Glutamatergic neuron (in vitro differentiated cells): ENCODE measurements around the gene CACNA2D1. TPM values are rescaled to one million over a fixed set of nuclear protein-coding genes. Genes with fewer than 3 reads are reported as not detected.

Source experiments
- DNase-seq: peaks from one replicate; pipeline ENCODE4 v3.0.0; 2022
- H3K27ac Mint-ChIP-seq: one replicate; pipeline ENCODE4 v1.8.0; 2020; ENCODE audit warnings: mild to moderate bottlenecking, mixed read lengths, inconsistent platforms; ENCODE audit not compliant: unreplicated experiment
- H3K27me3 Mint-ChIP-seq: one replicate; pipeline ENCODE4 v1.8.0; 2020; ENCODE audit warnings: mild to moderate bottlenecking, moderate library complexity, mixed read lengths, inconsistent platforms; ENCODE audit not compliant: unreplicated experiment
- H3K36me3 Mint-ChIP-seq: one replicate; pipeline ENCODE4 v1.8.0; 2020; ENCODE audit warnings: mild to moderate bottlenecking, mixed read lengths, inconsistent platforms; ENCODE audit not compliant: unreplicated experiment
- H3K4me1 Mint-ChIP-seq: one replicate; pipeline ENCODE4 v1.8.0; 2020; ENCODE audit warnings: mild to moderate bottlenecking, low read depth, mixed read lengths, inconsistent platforms; ENCODE audit not compliant: unreplicated experiment
- H3K4me3 Mint-ChIP-seq: one replicate; pipeline ENCODE4 v1.8.0; 2020; ENCODE audit warnings: mild to moderate bottlenecking, mixed read lengths, inconsistent platforms; ENCODE audit not compliant: unreplicated experiment
- H3K9me3 Mint-ChIP-seq: one replicate; pipeline ENCODE4 v1.8.0; 2020; ENCODE audit warnings: mild to moderate bottlenecking, moderate library complexity, mixed read lengths, inconsistent platforms; ENCODE audit not compliant: unreplicated experiment
- total RNA-seq: library from RNA; stranded (reverse); fragmentation: NEBNext Ultra II Directional; extraction: Animal tissue kit (Norgen Biotek cat#: 25700); gene quantifications from one replicate; pipeline ENCODE4 v1.2.1, GENCODE V29; 2021; ENCODE audit not compliant: unreplicated experiment
- TF ChIP-seq, protein P1 (sequence below): fragments of 200-600 bp; sonication (generic); IDR thresholded peaks from one replicate; pipeline ENCODE4 v1.5.0; 2021; ENCODE audit not compliant: partially characterized antibody, unreplicated experiment

CACNA2D1 gene
- total RNA-seq, 1 donor from 2014 or later = 258 TPM

DNA sequence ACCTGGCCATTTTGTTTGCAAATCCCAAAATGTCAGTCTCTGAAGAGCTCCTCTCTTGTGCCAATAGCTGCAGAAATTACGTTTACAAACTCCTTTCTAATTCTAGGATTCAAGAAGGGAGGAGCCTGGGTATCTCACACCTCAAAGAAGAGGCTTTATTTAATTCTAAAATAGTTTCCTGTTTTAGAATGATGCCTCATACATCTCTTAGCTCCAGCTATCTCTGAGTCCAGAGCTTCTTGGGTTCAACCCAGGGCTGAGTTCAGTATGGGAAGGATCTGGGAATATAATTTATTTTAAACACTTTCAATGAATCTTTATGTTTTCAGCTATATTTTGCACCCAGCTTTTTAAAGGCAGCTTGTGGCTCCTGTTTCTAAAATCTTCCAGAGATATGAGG is 150.1 kb downstream of the CACNA2D1 start:
- Mint-ChIP-seq H3K4me1 (peaks cover 18% of the 10 kb centered on the region), H3K9me3 (peaks cover 3% of the 10 kb centered on the region), H3K27ac (no peak overlapping the region), H3K4me3 (no peak overlapping the region), H3K27me3 (peaks cover 2% of the 10 kb centered on the region), H3K36me3 (peaks cover 7% of the 10 kb centered on the region)
- DNase-seq = no peak
- TF ChIP-seq, protein P1, sequence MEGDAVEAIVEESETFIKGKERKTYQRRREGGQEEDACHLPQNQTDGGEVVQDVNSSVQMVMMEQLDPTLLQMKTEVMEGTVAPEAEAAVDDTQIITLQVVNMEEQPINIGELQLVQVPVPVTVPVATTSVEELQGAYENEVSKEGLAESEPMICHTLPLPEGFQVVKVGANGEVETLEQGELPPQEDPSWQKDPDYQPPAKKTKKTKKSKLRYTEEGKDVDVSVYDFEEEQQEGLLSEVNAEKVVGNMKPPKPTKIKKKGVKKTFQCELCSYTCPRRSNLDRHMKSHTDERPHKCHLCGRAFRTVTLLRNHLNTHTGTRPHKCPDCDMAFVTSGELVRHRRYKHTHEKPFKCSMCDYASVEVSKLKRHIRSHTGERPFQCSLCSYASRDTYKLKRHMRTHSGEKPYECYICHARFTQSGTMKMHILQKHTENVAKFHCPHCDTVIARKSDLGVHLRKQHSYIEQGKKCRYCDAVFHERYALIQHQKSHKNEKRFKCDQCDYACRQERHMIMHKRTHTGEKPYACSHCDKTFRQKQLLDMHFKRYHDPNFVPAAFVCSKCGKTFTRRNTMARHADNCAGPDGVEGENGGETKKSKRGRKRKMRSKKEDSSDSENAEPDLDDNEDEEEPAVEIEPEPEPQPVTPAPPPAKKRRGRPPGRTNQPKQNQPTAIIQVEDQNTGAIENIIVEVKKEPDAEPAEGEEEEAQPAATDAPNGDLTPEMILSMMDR = no peak

DNA sequence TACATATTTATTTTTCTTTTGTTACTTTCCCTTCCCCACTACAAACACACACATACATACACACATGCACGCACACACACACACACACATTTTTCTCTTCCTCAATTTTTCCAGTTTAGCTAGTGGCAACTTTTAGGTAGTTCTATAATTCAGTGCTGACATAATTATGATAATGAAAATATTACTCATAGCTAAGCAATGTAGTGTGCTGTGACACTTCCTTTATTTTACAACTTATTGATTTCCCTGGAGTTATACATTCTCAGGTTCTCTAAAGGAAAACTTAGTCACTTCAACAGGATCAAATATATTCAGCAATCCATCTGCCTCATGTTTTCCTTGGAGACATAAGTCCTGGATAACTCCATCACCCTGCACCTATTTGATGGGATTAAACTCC is 151.6 kb downstream of the CACNA2D1 start:
- Mint-ChIP-seq H3K27me3 (peaks cover 2% of the 10 kb centered on the region), H3K27ac (no peak overlapping the region), H3K4me3 (no peak overlapping the region)

DNA sequence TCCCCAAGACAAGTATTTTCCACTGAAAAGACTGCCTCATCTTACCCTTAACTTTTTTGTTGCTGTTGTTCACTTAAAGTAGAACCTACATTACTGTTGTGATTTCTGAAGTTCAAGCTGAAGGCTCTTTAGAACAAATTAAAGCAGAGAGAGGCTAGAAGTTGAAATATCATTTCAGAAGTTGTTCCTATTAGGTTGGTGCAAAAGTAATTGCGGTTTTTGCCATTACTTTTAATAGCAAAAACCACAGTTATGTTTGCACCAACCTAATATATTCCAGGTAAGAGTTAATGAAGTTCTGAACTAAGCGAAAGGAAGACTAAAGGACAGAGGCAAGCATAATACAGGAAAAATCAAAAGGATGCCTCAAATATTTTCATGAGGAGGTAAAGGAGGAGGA is 153.7 kb downstream of the CACNA2D1 start:
- peaks cover 7% of the 10 kb centered on the region for H3K36me3 Mint-ChIP-seq
- no peak overlapping the region for H3K27ac Mint-ChIP-seq
- peaks cover 6% of the 10 kb centered on the region for H3K9me3 Mint-ChIP-seq
- peaks cover 4% of the 10 kb centered on the region for H3K27me3 Mint-ChIP-seq
- DNase-seq = no peak
- H3K4me1 Mint-ChIP-seq = peaks cover 46% of the 10 kb centered on the region
- TF ChIP-seq, protein P1 = no peak
- no peak overlapping the region for H3K4me3 Mint-ChIP-seq

More for the DNA sequence above, 151.6 kb downstream of the CACNA2D1 start:
- H3K36me3 Mint-ChIP-seq = peaks cover 7% of the 10 kb centered on the region
- peaks cover 26% of the 10 kb centered on the region for H3K4me1 Mint-ChIP-seq
- TF ChIP-seq, protein P1 = no peak
- H3K9me3 Mint-ChIP-seq = peaks cover 3% of the 10 kb centered on the region
- no peak for DNase-seq

DNA sequence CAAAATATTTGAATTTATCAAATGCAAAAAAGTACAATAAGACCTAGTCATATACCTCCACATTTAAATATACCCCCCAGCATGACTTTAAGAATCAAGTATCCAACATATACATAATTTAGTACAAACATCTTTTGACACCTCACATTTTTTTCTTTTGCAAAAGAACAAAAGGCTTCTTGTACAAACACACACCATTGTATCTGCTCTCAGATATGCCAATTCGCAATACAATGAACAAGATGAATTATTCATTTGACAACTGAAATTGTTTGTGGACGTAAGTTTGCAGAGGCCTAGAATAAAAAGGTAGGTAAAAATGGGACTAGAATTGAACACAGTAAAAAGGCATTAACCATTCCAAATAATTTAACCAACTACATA is 154.4 kb downstream of the CACNA2D1 start:
- Mint-ChIP-seq H3K36me3 (peaks cover 7% of the 10 kb centered on the region), H3K27ac (peak overlapping the region; percentile 33), H3K27me3 (peaks cover 4% of the 10 kb centered on the region), H3K9me3 (peaks cover 6% of the 10 kb centered on the region), H3K4me3 (no peak overlapping the region), H3K4me1 (peaks cover 49% of the 10 kb centered on the region)
- no peak for DNase-seq
- TF ChIP-seq, protein P1 = no peak

GRCh38 chr7:82286798-82287140 is 156.8 kb downstream of the CACNA2D1 start:
- Mint-ChIP-seq H3K27me3 (peaks cover 3% of the 10 kb centered on the region), H3K4me1 (peaks cover 46% of the 10 kb centered on the region), H3K36me3 (peaks cover under 1% of the 10 kb centered on the region), H3K4me3 (no peak overlapping the region), H3K9me3 (peaks cover 8% of the 10 kb centered on the region), H3K27ac (peak overlapping the region; percentile 86)
- TF ChIP-seq, protein P1 = no peak
- no peak for DNase-seq
